HCT116 (cell line): ENCODE results near the gene TMEM145. TPM values are rescaled to one million over a fixed set of nuclear protein-coding genes. Genes with fewer than 3 reads are reported as not detected.
A peak's percentile ranks its signal among the peaks of the same experiment; 100 is the strongest.

ENCODE experiments used
- ATAC-seq: fragments of 200-7000 bp; cut with Tn5 transposase; 2 replicates; pipeline ENCODE4 v1.9.1; 2020; ENCODE audit warnings: mild to moderate bottlenecking, moderate library complexity
- BruUV-seq: library from RNA; stranded (reverse); fragments of 400-500 nt; replicated peaks from 2 replicates; lab custom pipeline; 2021; lab: Mats Ljungman, UMichigan
- CTCF ChIA-PET: fragments of 300-600 bp; sonication (Branson Sonifier 250); formaldehyde crosslinking; loops from one replicate; lab custom pipeline; 2021; ENCODE audit warnings: antibody characterized with exemption; lab: Charles Lee
- POLR2A ChIA-PET: fragments of 300-600, 350-600 bp; sonication (Branson Sonifier 250); formaldehyde crosslinking; loops from one replicate; lab custom pipeline; 2021; ENCODE audit warnings: antibody characterized with exemption; lab: Charles Lee
- RAD21 ChIA-PET, 2 experiments: fragments of 300-600 bp; sonication (Branson Sonifier 250); formaldehyde crosslinking; loops; one replicate each; lab custom pipeline; 2023; ENCODE audit warnings: low total read pairs in 2 of 2; ENCODE audit not compliant: uncharacterized antibody in 2 of 2, unreplicated experiment in 2 of 2, low non-redundant PET in 1 of 2; lab: Charles Lee
- DNase-seq: peaks from one replicate; pipeline ENCODE4 v3.0.0-alpha.2; 2010; ENCODE audit warnings: low read depth, low spot score
- H2AFZ ChIP-seq: fragments of 200-600 bp; shearing (Covaris generic), sonication (generic); 2 replicates; pipeline ENCODE4 v1.6.1; 2017; ENCODE audit warnings: low read depth, mixed run types, mixed read lengths, antibody characterized with exemption, low read length; ENCODE audit not compliant: poor library complexity, severe bottlenecking
- H3K27ac ChIP-seq: 2 replicates; pipeline ENCODE4 v1.5.1; 2012; ENCODE audit warnings: low read depth, low read length
- H3K27me3 ChIP-seq: fragments of 200-600 bp; sonication (generic); 2 replicates; pipeline ENCODE4 v1.6.1; 2016; ENCODE audit warnings: mixed run types, low read length, mixed read lengths; ENCODE audit not compliant: insufficient read depth
- H3K36me3 ChIP-seq, 2 experiments: fragments of 200-500 bp in 1 of 2; fragments of 200-600 bp in 1 of 2; sonication (Bioruptor generic) in 1 of 2; sonication (generic) in 1 of 2; 2 replicates each; pipeline versions ENCODE4 v1.5.1 to v1.6.1; 2014 to 2016; ENCODE audit warnings: low read length in 2 of 2, inconsistent platforms in 1 of 2, mixed read lengths in 1 of 2, mixed run types in 1 of 2; ENCODE audit not compliant: insufficient read depth in 2 of 2, control insufficient read depth in 1 of 2
- H3K4me1 ChIP-seq, 2 experiments: fragments of 200-600 bp in 1 of 2; sonication (generic) in 1 of 2; 2 replicates each; pipeline versions ENCODE4 v1.5.1 to v1.6.1; 2012 to 2017; ENCODE audit warnings: low read length in 2 of 2, inconsistent platforms in 1 of 2, mild to moderate bottlenecking in 1 of 2, mixed read lengths in 1 of 2, mixed run types in 1 of 2, moderate library complexity in 1 of 2; ENCODE audit not compliant: insufficient read depth in 2 of 2, control insufficient read depth in 1 of 2
- H3K4me2 ChIP-seq: fragments of 200-600 bp; sonication (generic); 2 replicates; pipeline ENCODE4 v1.6.1; 2017; ENCODE audit warnings: mixed run types, low read length, mixed read lengths
- H3K4me3 ChIP-seq, 2 experiments: fragments of 200-600 bp in 1 of 2; sonication (generic) in 1 of 2; replicated peaks in 1 of 2; 2 replicates each; pipeline ENCODE4 v1.5.1; 2011 to 2016; ENCODE audit warnings: low read length in 2 of 2, control low read depth in 1 of 2, low read depth in 1 of 2, mild to moderate bottlenecking in 1 of 2, mixed read lengths in 1 of 2, mixed run types in 1 of 2
- H3K79me2 ChIP-seq: fragments of 200-600 bp; sonication (generic); 2 replicates; pipeline ENCODE4 v1.6.1; 2017; ENCODE audit warnings: mild to moderate bottlenecking, mixed run types, low read length, moderate library complexity, mixed read lengths; ENCODE audit not compliant: insufficient read depth
- H3K9ac ChIP-seq: fragments of 200-600 bp; sonication (generic); 2 replicates; pipeline ENCODE4 v1.6.1; 2016; ENCODE audit warnings: low read length, mixed read lengths
- H3K9me2 ChIP-seq: fragments of 200-600 bp; sonication (generic), shearing (Covaris generic); 2 replicates; pipeline ENCODE4 v1.6.1; 2017; ENCODE audit warnings: mixed run types, mild to moderate bottlenecking, moderate library complexity; ENCODE audit not compliant: insufficient read depth
- H3K9me3 ChIP-seq, 2 experiments: fragments of 200-500 bp in 1 of 2; fragments of 200-600 bp in 1 of 2; sonication (Bioruptor generic) in 1 of 2; sonication (generic) in 1 of 2; 2 replicates each; pipeline ENCODE4 v1.6.1; 2014 to 2017; ENCODE audit warnings: low read length in 2 of 2, mixed read lengths in 2 of 2, inconsistent platforms in 1 of 2, low read depth in 1 of 2, mild to moderate bottlenecking in 1 of 2, mixed run types in 1 of 2, moderate library complexity in 1 of 2; ENCODE audit not compliant: control insufficient read depth in 1 of 2, insufficient read depth in 1 of 2
- H4K20me1 ChIP-seq: fragments of 200-600 bp; sonication (generic), shearing (Covaris generic); 2 replicates; pipeline ENCODE4 v1.6.1; 2017; ENCODE audit warnings: mixed run types, mild to moderate bottlenecking, moderate library complexity; ENCODE audit not compliant: insufficient read depth
- ATF3 ChIP-seq: IDR thresholded peaks from 2 replicates; pipeline ENCODE4 v1.6.1; 2012
- CBX3 ChIP-seq: IDR thresholded peaks from 2 replicates; pipeline ENCODE4 v1.6.1; 2012; ENCODE audit warnings: low read depth
- CEBPB ChIP-seq: IDR thresholded peaks from 2 replicates; pipeline ENCODE4 v1.6.1; 2012; ENCODE audit warnings: low read depth
- EGR1 ChIP-seq: IDR thresholded peaks from 2 replicates; pipeline ENCODE4 v1.6.1; 2012; ENCODE audit warnings: low read depth
- ELF1 ChIP-seq: IDR thresholded peaks from 2 replicates; pipeline ENCODE4 v1.6.1; 2012; ENCODE audit warnings: low read depth, borderline replicate concordance
- MAX ChIP-seq: IDR thresholded peaks from 2 replicates; pipeline ENCODE4 v1.6.1; 2012
- POLR2A ChIP-seq: IDR thresholded peaks from 2 replicates; pipeline ENCODE4 v1.7.0; 2011; ENCODE audit warnings: borderline replicate concordance; ENCODE audit not compliant: insufficient read depth, insufficient read length; ENCODE audit errors: extremely low read depth
- POLR2AphosphoS5 ChIP-seq: IDR thresholded peaks from 2 replicates; pipeline ENCODE4 v1.6.1; 2011; ENCODE audit warnings: mild to moderate bottlenecking, low read depth, low read length, moderate library complexity
- SP1 ChIP-seq: IDR thresholded peaks from 2 replicates; pipeline ENCODE4 v1.6.1; 2012; ENCODE audit warnings: low read depth
- TCF7L2 ChIP-seq: IDR thresholded peaks from 2 replicates; pipeline ENCODE4 v1.7.0; 2011; ENCODE audit warnings: borderline replicate concordance, inconsistent platforms; ENCODE audit not compliant: insufficient read depth, insufficient read length; ENCODE audit errors: extremely low read depth
- ZBTB33 ChIP-seq: IDR thresholded peaks from 2 replicates; pipeline ENCODE4 v1.6.1; 2011; ENCODE audit warnings: mild to moderate bottlenecking, low read length, moderate library complexity; ENCODE audit not compliant: insufficient replicate concordance; ENCODE audit errors: extremely low read depth
- ZNF274 ChIP-seq: fragments of 200-500 bp; sonication (Bioruptor generic); IDR thresholded peaks from 2 replicates; pipeline ENCODE4 v1.6.1; 2014; ENCODE audit warnings: mild to moderate bottlenecking, low read depth, low read length, inconsistent platforms
- intact Hi-C: fragments of 100-400 bp; cut with micrococcal nuclease; formaldehyde crosslinking; loops from 2 replicates; pipeline ENCODE4 v1.10.0; 2022
- total RNA-seq: library from RNA; stranded (reverse); gene quantifications from one replicate; pipeline ENCODE4 v1.2.1, GENCODE V29; 2021; ENCODE audit not compliant: unreplicated experiment

TMEM145 gene
- total RNA-seq, 1 experiment from 2014 or later: 7.2 TPM

GRCh38 chr19:42279155-42279901, 33.8 kb upstream of the TMEM145 start:
- no peaks in the 10 kb centered on the region for H3K9me3 ChIP-seq
- intact Hi-C loops: loop anchor here (1.0 kb wide), 1 partner anchor 33 kb away; no protein-coding TSS in a partner anchor
- H3K27ac ChIP-seq: peak overlapping the region; percentile 94
- H3K4me2 ChIP-seq: peak overlapping the region; percentile 97
- no peak overlapping the region for H2AFZ ChIP-seq
- ChIA-PET CTCF (interaction anchor here (0.8 to 4.8 kb wide), 9 partner anchors 9 to 147 kb away, joined by 3 to 63 read pairs (median 7); partner anchors contain the start of genes GSK3A and PAFAH1B3), RAD21 (interaction anchor here (0.8 to 1.9 kb wide), 5 partner anchors 32 to 37 kb away, joined by 4 to 9 read pairs (median 6); partner anchors contain the start of gene GSK3A (in 1 of the 2)), POLR2A (interaction anchor here (0.7 to 2.5 kb wide), 7 partner anchors 10 to 36 kb away, joined by 3 to 19 read pairs (median 4); partner anchors contain the start of genes CIC, ERF, PAFAH1B3 and PRR19)
- peak overlapping the region; percentile 86 for H3K9ac ChIP-seq
- H3K4me3 ChIP-seq: peak overlapping the region; percentile 70 to 72
- H3K36me3 ChIP-seq: peaks cover 3 to 4% of the 10 kb centered on the region in 2 experiments; a peak in 2 of 4 replicates
- H3K27me3 ChIP-seq: no peaks in the 10 kb centered on the region
- TF ChIP-seq ATF3 (no peak), POLR2AphosphoS5 (no peak), ZBTB33 (no peak), ZNF274 (no peak), EGR1 (no peak), SP1 (no peak), POLR2A (no peak), CEBPB (no peak), MAX (no peak), CBX3 (no peak), ELF1 (no peak), TCF7L2 (no peak)
- H4K20me1 ChIP-seq: no peaks in the 10 kb centered on the region
- BruUV-seq: no TSS peak
- ATAC-seq: no peak
- peaks cover 43 to 59% of the 10 kb centered on the region in 2 experiments for H3K4me1 ChIP-seq
- no peak for DNase-seq
- H3K9me2 ChIP-seq: no peaks in the 10 kb centered on the region
- H3K79me2 ChIP-seq: no peaks in the 10 kb centered on the region; the same call in 1 of the 2 replicates
